ENCODE measurements around the gene GCNT2.
"Not testable (repeated sequence)": the region's sequence is repeated elsewhere in the genome, so short reads cannot be mapped to it uniquely, and the experiment has no call there.

Gene GCNT2

GRCh38 chr6:10613723-10614122 lies 92.6 kb downstream of the GCNT2 start:
- no peak for DNase-seq

DNA sequence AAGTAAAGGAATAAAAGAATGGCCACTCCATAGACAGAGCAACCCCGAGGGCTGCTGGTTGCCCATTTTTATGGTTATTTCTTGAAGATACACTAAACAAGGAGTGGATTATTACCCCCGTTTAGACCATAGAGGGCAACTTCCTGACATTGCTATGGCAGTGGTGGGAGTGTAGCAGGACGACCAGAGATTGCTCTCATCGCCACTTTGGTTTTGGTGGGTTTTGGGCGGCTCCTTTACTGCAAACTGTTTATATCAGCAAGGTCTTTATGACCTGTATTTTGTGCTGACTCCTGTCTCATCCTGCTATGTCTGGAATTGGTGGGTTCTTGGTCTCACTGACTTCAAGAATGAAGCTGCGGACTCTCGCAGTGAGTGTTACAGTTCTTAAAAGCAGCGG lies 94.5 kb downstream of the GCNT2 start:
- DNase-seq = no peak

GRCh38 chr6:10616266-10616665 lies 95.1 kb downstream of the GCNT2 start:
- not testable (repeated sequence) for DNase-seq

DNA sequence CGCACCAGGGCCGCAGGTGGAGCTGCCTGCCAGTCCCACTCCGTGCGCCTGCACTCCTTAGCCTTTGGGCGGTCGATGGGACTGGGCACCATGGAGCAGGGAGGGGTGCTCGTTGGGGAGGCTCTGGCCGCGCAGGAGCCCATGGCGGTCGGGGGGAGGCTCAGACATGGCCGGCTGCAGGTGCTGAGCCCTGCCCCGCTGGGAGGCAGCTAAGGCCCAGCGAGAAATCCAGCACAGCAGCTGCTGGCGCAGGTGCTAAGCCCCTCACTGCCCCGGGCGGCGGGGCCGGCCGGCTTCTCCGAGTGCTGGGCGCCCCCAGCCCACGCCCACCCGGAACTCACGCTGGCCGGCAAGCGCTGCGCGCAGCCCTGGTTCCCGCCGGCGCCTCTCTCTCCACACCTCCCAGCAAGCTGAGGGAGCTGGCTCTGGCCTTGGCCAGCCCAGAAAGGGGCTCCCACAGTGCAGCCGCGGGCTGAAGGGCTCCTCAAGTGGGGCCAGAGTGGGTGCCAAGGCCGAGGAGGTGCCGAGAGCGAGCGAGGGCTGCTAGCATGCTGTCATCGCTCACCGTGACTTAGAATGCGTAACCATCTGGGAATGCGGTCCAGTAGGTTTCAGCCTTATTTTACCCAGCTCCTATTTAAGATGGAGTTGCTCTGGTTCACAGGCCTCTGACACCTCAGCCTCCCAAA lies 96.0 kb downstream of the GCNT2 start:
- DNase-seq = no peak

DNA sequence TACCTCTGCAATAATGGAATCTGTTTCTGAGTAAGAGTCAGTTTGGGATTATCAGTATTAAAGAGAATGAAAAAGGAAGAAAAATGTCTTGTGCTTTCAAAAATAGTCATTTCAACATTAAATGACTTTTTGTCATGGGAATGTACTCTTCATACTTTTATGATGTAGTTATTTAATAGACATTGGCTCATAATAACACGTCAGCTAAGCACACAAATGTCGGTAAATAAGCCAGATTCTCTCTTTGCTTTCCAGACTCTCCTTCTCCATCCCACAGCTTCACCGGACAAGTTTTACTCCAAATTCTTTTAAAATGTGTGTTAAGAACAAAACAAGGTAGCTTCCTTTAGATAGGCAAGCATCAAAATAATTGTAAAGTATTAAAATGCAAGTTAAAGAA lies 97.3 kb downstream of the GCNT2 start:
- no peak for DNase-seq

GRCh38 chr6:10621213-10621612 lies 100.1 kb downstream of the GCNT2 start:
- DNase-seq = no peak

DNA sequence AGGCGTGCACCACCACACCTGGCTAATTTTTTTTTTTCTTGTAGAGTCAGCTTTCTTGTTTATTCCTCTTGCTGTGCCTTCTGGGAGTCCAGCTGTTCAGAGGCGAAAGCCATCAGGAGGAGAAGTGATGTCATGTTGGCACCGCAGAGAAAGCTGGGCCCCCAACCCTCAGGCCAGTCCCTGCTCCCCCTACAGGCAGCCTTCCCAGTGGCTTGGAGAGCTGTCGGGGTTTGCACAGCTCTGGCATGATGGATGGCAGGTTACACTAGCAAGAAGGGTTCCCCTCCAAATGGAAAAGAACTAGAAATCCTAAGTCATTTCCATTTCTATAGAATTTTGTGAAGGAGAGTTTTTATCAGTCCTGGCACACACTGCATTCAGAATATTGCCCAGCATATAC lies 100.7 kb downstream of the GCNT2 start:
- no peak for DNase-seq

- no peak for DNase-seq
Measured at GRCh38 chr6:10624836-10625235, 103.7 kb downstream of the GCNT2 start.

- no peak for DNase-seq
Measured at GRCh38 chr6:10626154-10626741, 105.1 kb downstream of the GCNT2 start.

- DNase-seq = no peak
Measured at GRCh38 chr6:10627800-10628199, 106.6 kb downstream of the GCNT2 start.

GRCh38 chr6:10630178-10630577 lies 109.0 kb downstream of the GCNT2 start:
- DNase-seq = no peak

GRCh38 chr6:10633216-10633615 lies 112.1 kb downstream of the GCNT2 start:
- no peak for DNase-seq

GRCh38 chr6:10640412-10640811 lies 119.3 kb downstream of the GCNT2 start:
- no peak for DNase-seq

DNA sequence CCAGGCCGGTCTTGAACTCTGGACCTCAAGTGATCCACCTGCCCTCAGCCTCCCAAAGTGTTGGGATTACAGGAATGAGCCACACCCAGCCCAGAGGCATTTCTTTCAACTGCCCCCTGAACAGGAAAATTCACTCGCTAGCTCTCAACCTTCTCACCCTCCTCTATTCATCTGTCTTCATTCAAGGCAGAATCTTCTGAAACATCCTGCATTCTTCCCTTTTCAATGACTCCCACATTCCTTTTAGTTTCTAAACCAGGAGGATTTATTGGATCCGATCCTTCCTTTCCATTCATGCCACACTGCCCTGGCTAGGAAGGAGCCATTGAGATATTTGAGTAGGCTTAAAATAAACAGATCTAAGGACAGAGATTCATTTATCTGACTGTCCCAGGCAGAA lies 120.4 kb downstream of the GCNT2 start:
- DNase-seq = no peak

GRCh38 chr6:10643201-10643651 lies 122.1 kb downstream of the GCNT2 start:
- DNase-seq = no peak

GRCh38 chr6:10644225-10644624 lies 123.1 kb downstream of the GCNT2 start:
- no peak for DNase-seq

DNA sequence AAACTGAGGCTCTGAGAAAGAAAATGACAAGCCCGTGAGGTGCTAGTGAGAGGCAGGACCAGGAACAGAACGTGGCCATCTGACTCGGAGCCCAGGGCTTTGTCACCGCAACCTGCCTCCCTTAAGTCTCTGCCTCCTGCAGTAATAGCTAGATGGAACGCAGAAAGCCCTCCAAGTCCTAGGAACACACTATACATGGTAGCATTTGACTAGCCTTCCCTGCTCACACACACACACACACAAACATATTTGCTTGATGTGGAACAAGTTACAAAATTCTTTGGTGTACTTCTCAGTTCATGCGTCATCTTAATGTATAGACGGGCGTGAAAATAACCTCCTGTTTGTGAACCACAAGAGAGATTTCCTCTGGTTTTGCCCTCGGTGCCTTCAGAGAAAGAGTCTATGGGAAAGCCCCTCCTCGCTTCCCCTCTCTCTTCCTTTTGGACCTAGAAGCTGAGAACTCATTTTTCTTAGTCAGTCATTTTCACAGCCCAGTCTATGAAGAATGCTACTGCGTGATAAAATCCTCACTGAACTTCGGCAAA lies 134.4 kb downstream of the GCNT2 start:
- DNase-seq = no peak

DNA sequence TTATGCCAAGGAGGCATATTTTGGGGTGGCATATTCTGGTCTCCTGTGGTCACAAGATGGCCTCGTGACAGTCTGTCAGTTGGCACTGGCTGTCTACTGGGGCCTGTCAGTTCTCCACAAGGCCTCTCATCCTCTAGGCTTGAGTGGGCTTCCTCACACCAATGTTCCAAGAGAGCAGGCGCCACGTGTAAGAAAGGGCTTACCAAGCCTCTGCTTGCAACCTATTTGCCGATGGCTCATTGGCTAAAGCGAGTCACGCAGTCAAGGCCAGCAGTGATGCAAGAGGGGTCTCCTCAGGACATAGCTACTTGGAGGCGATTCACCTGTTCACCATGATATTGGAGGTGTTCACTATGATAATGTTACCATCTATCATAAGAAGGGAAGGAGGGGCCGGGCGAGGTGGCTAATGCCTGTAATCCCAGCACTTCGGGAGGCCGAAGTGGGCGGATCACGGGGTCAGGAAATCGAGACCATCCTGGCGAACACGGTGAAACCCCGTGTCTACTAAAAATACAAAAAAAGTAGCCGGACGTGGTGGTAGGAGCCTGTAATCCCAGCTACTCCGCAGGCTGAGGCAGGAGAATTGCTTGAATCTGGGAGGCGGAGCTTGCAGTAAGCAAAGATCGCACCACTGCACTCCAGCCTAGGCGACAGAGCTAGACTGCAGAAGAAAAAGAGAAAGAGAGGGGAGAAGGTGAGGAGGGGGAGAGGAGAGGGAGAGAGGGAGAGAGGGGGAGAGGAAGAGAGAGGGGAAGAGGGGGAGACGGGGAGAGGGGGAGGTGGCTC lies 138.0 kb downstream of the GCNT2 start:
- no peak for DNase-seq

DNA sequence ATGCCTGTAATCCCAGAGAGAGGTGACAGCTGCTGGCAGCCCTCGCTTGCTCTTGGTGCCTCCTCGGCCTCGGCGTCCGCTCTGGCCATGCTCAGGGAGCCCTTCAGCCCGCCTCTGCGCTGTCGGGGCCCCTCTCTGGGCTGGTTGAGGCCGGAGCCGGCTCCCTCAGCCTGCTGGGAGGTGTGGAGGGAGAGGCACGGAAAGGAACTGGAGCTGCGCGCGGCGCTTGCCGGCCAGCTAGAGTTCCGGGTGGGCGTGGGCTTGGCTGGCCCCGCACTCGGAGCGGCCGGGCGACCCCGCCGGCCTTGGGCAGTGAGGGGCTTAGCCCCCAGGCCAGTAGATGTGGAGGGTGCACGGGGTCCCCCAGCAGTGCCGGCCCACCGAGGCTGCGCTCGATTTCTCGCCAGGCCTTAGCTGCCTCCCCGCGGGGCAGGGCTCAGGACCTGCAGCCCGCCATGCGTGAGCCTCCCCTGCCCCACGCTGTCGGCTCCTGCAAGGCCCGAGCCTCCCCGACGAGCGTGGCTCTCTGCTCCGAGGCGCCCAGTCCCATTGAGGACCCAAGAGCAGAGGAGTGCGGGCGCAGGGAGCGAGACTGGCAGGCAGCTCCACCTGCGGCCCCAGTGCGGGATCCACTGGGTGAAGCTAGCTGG lies 138.7 kb downstream of the GCNT2 start:
- no peak for DNase-seq

- not testable (repeated sequence) for DNase-seq
Measured at GRCh38 chr6:10660431-10661191, 139.5 kb downstream of the GCNT2 start.

DNA sequence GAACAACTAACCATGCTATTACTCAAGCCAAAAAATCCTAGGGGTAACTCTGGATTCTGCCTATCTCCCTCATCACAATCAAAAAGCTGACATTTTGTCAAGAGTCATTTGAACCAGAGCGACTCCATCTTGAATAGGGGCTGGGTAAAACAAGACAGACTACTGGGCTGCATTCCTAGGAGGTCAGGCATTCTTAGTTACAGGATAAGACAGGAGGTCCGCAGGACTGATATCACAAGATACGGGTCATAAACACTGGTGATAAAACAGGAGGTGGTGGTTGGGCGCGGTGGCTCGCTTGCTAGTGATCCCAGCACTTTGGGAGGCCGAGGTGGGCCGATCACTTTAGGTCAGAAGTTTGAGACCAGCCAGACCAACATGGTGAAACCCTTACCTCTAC lies 141.1 kb downstream of the GCNT2 start:
- DNase-seq = no peak

DNA sequence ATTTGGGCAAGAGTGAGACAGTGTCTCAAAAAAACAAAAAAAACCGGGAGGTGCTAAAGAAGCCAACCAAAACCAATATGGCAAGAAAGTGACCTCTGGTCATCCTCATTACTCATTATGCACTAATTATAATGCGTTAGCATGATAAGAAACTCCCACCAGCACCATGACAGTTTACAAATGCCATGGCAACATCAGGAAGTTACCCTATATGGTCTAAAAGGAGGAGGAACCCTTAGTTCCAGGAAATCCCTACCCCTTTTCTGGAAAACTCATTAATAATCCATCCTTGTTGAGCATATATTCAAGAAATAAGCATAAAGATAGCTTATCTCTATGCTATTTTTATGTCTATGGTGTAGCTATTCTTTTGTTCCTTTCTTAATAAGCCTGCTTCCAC lies 141.6 kb downstream of the GCNT2 start:
- DNase-seq = no peak

Measured in stimulated activated CD4-positive, alpha-beta T cell treated with anti-CD3 and anti-CD28 coated beads, Interleukin-4, amount 100 ng/mL, for 24 hours (primary cell).